Measurements from ENCODE around the gene PDS5A. TPM values are rescaled to one million over a fixed set of nuclear protein-coding genes. Genes with fewer than 3 reads are reported as not detected.

Gene PDS5A
- total and polyA plus RNA-seq, 2 donors (not counting 3 experiments of a cell fraction or from before 2014, with no cell fraction given): 17.5 to 80.8 TPM

GRCh38 chr4:39846705-39847104, 131.0 kb downstream of the PDS5A start:
- TF ChIP-seq EZH2 (IDR thresholded peaks at IDR 0.05; ENCODE audit: borderline replicate concordance, low read depth, low read length, severe bottlenecking): no peak
- no peak for TF ChIP-seq MAX (IDR thresholded peaks at IDR 0.05; ENCODE audit: insufficient read depth, insufficient read length)
- TF ChIP-seq CTCF (IDR thresholded peaks at IDR 0.05; ENCODE audit: extremely low read depth in 1 of 2, insufficient read depth in 1 of 2, low read depth in 1 of 2, low read length in 2 of 2): no peak
- no peak for TF ChIP-seq MYC (IDR thresholded peaks at IDR 0.05; ENCODE audit: low read depth, low read length)
- no peak for TF ChIP-seq JUN (IDR thresholded peaks at IDR 0.05; ENCODE audit: borderline replicate concordance, insufficient read depth, insufficient read length, low read depth)
- TF ChIP-seq POLR2A (IDR thresholded peaks at IDR 0.05; ENCODE audit: low read depth, low read length): no peak
- TF ChIP-seq POLR2AphosphoS5 (IDR thresholded peaks at IDR 0.05; ENCODE audit: insufficient read depth, low read depth, low read length): no peak
- TF ChIP-seq FOS (IDR thresholded peaks at IDR 0.05; ENCODE audit: borderline replicate concordance, insufficient read depth, low read length): no peak
- no peak for TF ChIP-seq GATA2 (IDR thresholded peaks at IDR 0.05; ENCODE audit: insufficient read depth, insufficient read length, low read depth, low read length)
- H3K4me3 ChIP-seq (replicated peaks in 1 of 3; ENCODE audit: insufficient read depth in 1 of 3, low read depth in 1 of 3, low read length in 3 of 3): no peak overlapping the region
- dilution Hi-C loops (cut with MboI; ENCODE audit: extremely low pct_ligation_motif_present, low sequenced_read_pairs) (no loop called here), intact Hi-C loops (cut with micrococcal nuclease) (no loop called here)
- H3K9me3 ChIP-seq (replicated peaks; ENCODE audit: control insufficient read depth, insufficient read depth, low read length): no peaks in the 10 kb centered on the region
- no peak overlapping the region for H3K4me2 ChIP-seq (ENCODE audit: insufficient read depth, low read length)
- H3K9me1 ChIP-seq (replicated peaks; ENCODE audit: control insufficient read depth, extremely low read depth, insufficient read depth, low read length): no peaks in the 10 kb centered on the region
- no peaks in the 10 kb centered on the region for H3K79me2 ChIP-seq (ENCODE audit: control insufficient read depth, insufficient read depth, low read length)
- FAIRE-seq (no peak), DNase-seq (ENCODE audit: low read depth, low spot score) (no peak)
- H3K9ac ChIP-seq (replicated peaks; ENCODE audit: extremely low read depth, insufficient read depth, low read length): no peak overlapping the region
- ChIA-PET POLR2A (no interaction called here), CTCF (no interaction called here)
- H3K4me1 ChIP-seq (ENCODE audit: control insufficient read depth, extremely low read depth, insufficient read depth, low read length): no peaks in the 10 kb centered on the region
- H3K27me3 ChIP-seq (ENCODE audit: control insufficient read depth in 2 of 2, insufficient read depth in 2 of 2, low read length in 2 of 2): no peaks in the 10 kb centered on the region
- no peak overlapping the region for H3K27ac ChIP-seq (ENCODE audit: insufficient read depth, low read depth, low read length)
- H4K20me1 ChIP-seq (replicated peaks; ENCODE audit: control insufficient read depth, extremely low read depth, insufficient read depth, low read length): no peaks in the 10 kb centered on the region
- peaks cover 3 to 11% of the 10 kb centered on the region in 2 experiments for H3K36me3 ChIP-seq (ENCODE audit: control insufficient read depth in 2 of 2, extremely low read depth in 1 of 2, insufficient read depth in 2 of 2, low read length in 2 of 2)
- H2AFZ ChIP-seq (ENCODE audit: low read depth, low read length): no peak overlapping the region
- BruUV-seq (replicated peaks): no TSS peak
